Parietal lobe (tissue), 1 donor: ENCODE data around the gene CDH2. TPM values are rescaled to one million over a fixed set of nuclear protein-coding genes. Genes with fewer than 3 reads are reported as not detected.

ENCODE experiments used
- total RNA-seq: library from RNA; depleted of rRNA; stranded (reverse); fragments of >200 nt; gene quantifications from one replicate; pipeline ENCODE4 v1.2.3, GENCODE V29; 2014

CDH2 gene
- 208 TPM for total RNA-seq

DNA sequence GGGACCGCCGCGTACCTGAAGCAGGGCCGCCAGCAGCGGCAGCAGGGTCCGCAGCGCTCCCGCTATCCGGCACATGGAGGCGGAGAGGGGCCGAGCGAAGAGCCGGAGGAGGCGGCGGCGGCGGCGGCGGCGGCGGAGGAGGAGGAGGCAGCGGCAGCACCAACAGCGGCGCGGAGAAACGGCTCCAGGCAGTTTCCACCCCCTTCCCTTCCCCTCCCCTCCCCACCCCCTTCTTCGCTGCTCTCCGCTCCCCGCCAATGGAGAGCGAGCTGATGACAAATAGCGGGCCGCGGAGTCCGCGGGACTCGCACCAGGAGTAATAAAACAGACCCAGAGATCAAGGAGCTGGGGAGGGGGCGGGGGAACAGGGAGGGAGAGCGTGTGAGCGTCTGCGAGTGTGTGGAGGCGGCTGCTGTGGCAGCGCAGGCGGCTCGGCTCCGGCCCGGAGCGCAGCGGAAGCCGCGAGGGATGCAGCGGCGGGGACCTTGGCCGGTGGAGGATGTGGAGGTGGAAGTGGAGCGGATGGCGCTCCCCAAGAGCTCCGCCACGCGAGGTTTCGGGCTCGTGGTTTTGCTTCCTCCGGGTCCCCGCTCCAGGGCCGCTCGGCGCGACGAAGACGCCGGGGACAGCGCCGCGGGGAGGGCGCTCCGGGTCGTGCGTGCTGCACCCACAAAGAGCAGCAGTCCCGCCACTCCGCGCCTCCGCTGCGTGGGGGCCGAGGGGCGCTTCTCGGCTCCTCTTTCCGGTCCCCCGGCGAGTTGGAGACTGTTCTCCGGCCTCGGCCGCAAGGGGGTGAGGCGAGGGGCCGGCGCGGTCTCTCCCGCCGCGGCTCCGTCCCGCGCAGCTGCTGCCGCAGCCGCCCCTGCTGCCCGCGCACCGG lies at the start of gene CDH2:
Gene CDH2 (minus strand): TSS at position 183 of the 880 bp plus-strand sequence. CDS start 108 bp downstream, at position 75.

